Right lobe of liver (tissue), 4 donors: Measurements from ENCODE around the gene IFNL2.

Source experiments
- CTCF ChIP-seq, 4 donors: fragments of 200-600 bp in 3 of 4; fragments of 450-650 bp in 1 of 4; IDR thresholded peaks; one replicate each; pipeline versions ENCODE4 v1.5.1 to v1.8.0; 2016 to 2022; ENCODE audit warnings: antibody characterized with exemption in 4 of 4, mild to moderate bottlenecking in 2 of 4
- POLR2A ChIP-seq: fragments of 450-650 bp; IDR thresholded peaks from one replicate; pipeline ENCODE4 v1.6.1; 2017; ENCODE audit warnings: antibody characterized with exemption, mild to moderate bottlenecking
- donor health status: DM: no; HTN: no; CAD: no.
- donor health status: DM: no; HTN: no; CAD: no.
- donor health status: DM: no; HTN: yes; CAD: no.

DNA sequence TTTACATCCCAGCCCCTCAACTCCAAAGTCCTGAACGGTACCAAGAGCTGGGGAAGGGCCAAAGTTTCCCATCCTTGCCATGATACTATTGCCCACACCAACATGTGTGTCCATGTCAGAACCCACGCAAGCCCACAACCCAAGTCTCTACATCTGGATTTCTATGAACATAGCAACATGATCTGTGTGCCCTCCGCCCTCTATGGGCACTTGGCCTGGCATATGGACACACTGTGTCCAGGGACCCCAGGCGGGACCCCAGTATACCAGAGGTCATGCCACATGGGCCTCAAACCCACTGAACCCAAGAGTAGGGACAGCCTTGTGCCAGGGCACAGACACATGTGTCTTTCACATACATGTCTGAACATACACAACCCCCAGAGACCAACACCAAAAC, 50.5 kb downstream of the IFNL2 start:
- TF ChIP-seq CTCF (IDR thresholded peaks at IDR 0.05) (no peak), POLR2A (no peak)
